K562 (cell line): ENCODE data around the gene ZNRF3. TPM values are rescaled to one million over a fixed set of nuclear protein-coding genes. Genes with fewer than 3 reads are reported as not detected.
"Not testable (repeated sequence)": the region's sequence is repeated elsewhere in the genome, so short reads cannot be mapped to it uniquely, and the experiment has no call there.

Experiments used
- ATAC-seq: fragments of 200-7000 bp; cut with Tn5 transposase; 3 replicates; pipeline ENCODE4 v1.9.1; 2020; ENCODE audit warnings: moderate library complexity
- BruUV-seq: library from RNA; stranded (reverse); fragments of 400-500 nt; replicated peaks from 2 replicates; lab custom pipeline; 2021; lab: Mats Ljungman, UMichigan
- CTCF ChIA-PET: fragments of 300-600 bp; formaldehyde crosslinking; extraction: SDS; loops from one replicate; lab custom pipeline; 2021; ENCODE audit warnings: low intra/inter-chr PET ratio; lab: Yijun Ruan, JAX
- POLR2A ChIA-PET: fragments of 300-600, 350-650 bp; sonication (Branson Sonifier 250); formaldehyde crosslinking; extraction: SDS; loops from one replicate; lab custom pipeline; 2021; ENCODE audit warnings: antibody characterized with exemption, inconsistent platforms; lab: Yijun Ruan, JAX
- DNase-seq, 4 experiments: peaks; one replicate each; pipeline versions ENCODE4 v3.0.0 to v3.0.0-alpha.2; 2011 to 2018; ENCODE audit warnings: low spot score in 3 of 4, mixed read lengths in 3 of 4; ENCODE audit errors: extremely low read depth in 1 of 4
- FAIRE-seq: peaks from 2 replicates; lab custom pipeline; 2011; peaks lifted over from hg19 to GRCh38; lab: Jason Lieb, UNC
- H2AFZ ChIP-seq: 2 replicates; pipeline ENCODE4 v1.6.0; 2011; ENCODE audit warnings: low read depth, low read length, control low read depth, inconsistent platforms
- H3K27ac ChIP-seq: fragments of 200-600 bp; 3 replicates; pipeline ENCODE4 v1.8.0; 2011; ENCODE audit warnings: low read depth, mild to moderate bottlenecking, control low read depth, inconsistent platforms, low read length, moderate library complexity, mixed read lengths; ENCODE audit errors: extremely low read depth
- H3K27me3 ChIP-seq, 2 experiments: fragments of 300-600 bp in 1 of 2; 2 replicates in 1 of 2; 3 replicates in 1 of 2; pipeline versions ENCODE4 v1.6.0 to v1.8.0; 2011; ENCODE audit warnings: inconsistent platforms in 2 of 2, low read length in 2 of 2, mild to moderate bottlenecking in 1 of 2, mixed read lengths in 1 of 2, moderate library complexity in 1 of 2; ENCODE audit not compliant: control insufficient read depth in 2 of 2, insufficient read depth in 2 of 2
- H3K36me3 ChIP-seq: fragments of 300-600 bp; 3 replicates; pipeline ENCODE4 v1.8.0; 2011; ENCODE audit warnings: mild to moderate bottlenecking, low read length, inconsistent platforms; ENCODE audit not compliant: control insufficient read depth, insufficient read depth
- H3K4me1 ChIP-seq, 2 experiments: fragments of 200-600 bp in 1 of 2; replicated peaks in 1 of 2; 2 replicates in 1 of 2; 3 replicates in 1 of 2; pipeline versions ENCODE4 v1.5.1 to v1.8.0; 2011; ENCODE audit warnings: inconsistent platforms in 2 of 2, low read length in 2 of 2, mild to moderate bottlenecking in 1 of 2, mixed read lengths in 1 of 2, moderate library complexity in 1 of 2; ENCODE audit not compliant: control insufficient read depth in 2 of 2, insufficient read depth in 2 of 2
- H3K4me2 ChIP-seq: 2 replicates; pipeline ENCODE4 v1.6.1; 2011; ENCODE audit warnings: low read length, control low read depth, inconsistent platforms, mixed read lengths; ENCODE audit not compliant: insufficient read depth
- H3K4me3 ChIP-seq: fragments of 200-600 bp; sonication (generic), shearing (Covaris generic); 2 replicates; pipeline ENCODE4 v1.5.1; 2016; ENCODE audit warnings: control low read depth, inconsistent platforms
- H3K79me2 ChIP-seq: fragments of 200-600 bp; 3 replicates; pipeline ENCODE4 v1.8.0; 2011; ENCODE audit warnings: low read length, inconsistent platforms; ENCODE audit not compliant: control insufficient read depth, insufficient read depth
- H3K9ac ChIP-seq, 2 experiments: 2 replicates each; pipeline versions ENCODE4 v1.6.0 to v1.6.1; 2011; ENCODE audit warnings: low read depth in 2 of 2, low read length in 2 of 2, control low read depth in 1 of 2, inconsistent platforms in 1 of 2, mild to moderate bottlenecking in 1 of 2, mixed read lengths in 1 of 2; ENCODE audit not compliant: insufficient read depth in 1 of 2
- H3K9me1 ChIP-seq: one replicate; pipeline ENCODE4 v1.6.0; 2011; ENCODE audit warnings: inconsistent platforms, mild to moderate bottlenecking, low read length, moderate library complexity; ENCODE audit not compliant: control insufficient read depth, insufficient read depth
- H3K9me3 ChIP-seq: replicated peaks from 2 replicates; pipeline ENCODE4 v1.5.1; 2011; ENCODE audit warnings: low read depth, low read length, inconsistent platforms; ENCODE audit not compliant: control insufficient read depth, insufficient read depth
- H4K20me1 ChIP-seq: replicated peaks from 2 replicates; pipeline ENCODE4 v1.6.1; 2011; ENCODE audit warnings: low read length, inconsistent platforms, mixed read lengths; ENCODE audit not compliant: control insufficient read depth, insufficient read depth
- CHD2 ChIP-seq: IDR thresholded peaks from 2 replicates; pipeline ENCODE4 v1.6.1; 2011; ENCODE audit warnings: low read depth, low read length
- KLF1 ChIP-seq: fragments of 450-650 bp; IDR thresholded peaks from 2 replicates; pipeline ENCODE4 v1.6.1; 2016; ENCODE audit warnings: missing genetic modification characterization, missing compliant biosample characterization
- MEIS2 ChIP-seq: fragments of 450-650 bp; IDR thresholded peaks from 2 replicates; pipeline ENCODE4 v1.6.1; 2014; ENCODE audit warnings: mild to moderate bottlenecking; ENCODE audit not compliant: partially characterized antibody
- PKNOX1 ChIP-seq: fragments of 450-650 bp; IDR thresholded peaks from 2 replicates; pipeline ENCODE4 v1.6.1; 2016
- ZFP30 ChIP-seq: fragments of 250-450 bp; sonication (Bioruptor Pico); IDR thresholded peaks from 2 replicates; pipeline ENCODE4 v1.8.0; 2022; ENCODE audit warnings: moderate library complexity, mild to moderate bottlenecking, inconsistent platforms, borderline replicate concordance
- WGBS: fragments of 100-300 bp; shearing (Covaris generic); methylation state at CpG from one replicate; pipeline ENCODE4 v1.1.6; 2016; ENCODE audit warnings: low coverage, mixed read lengths; ENCODE audit not compliant: insufficient coverage; ENCODE audit errors: missing lambda C conversion rate; 5-methylcytosine and 5-hydroxymethylcytosine counted together
- in situ Hi-C: fragments of 300-500 bp; cut with MboI; formaldehyde crosslinking; loops from 4 replicates; pipeline ENCODE4 v1.15.0; 2018; ENCODE audit warnings: inconsistent platforms, mixed read lengths
- intact Hi-C: fragments of 100-400 bp; cut with micrococcal nuclease; formaldehyde crosslinking; loops from 2 replicates; pipeline ENCODE4 v1.14.2; 2022
- polyA plus RNA-seq, 8 experiments: library from polyadenylated mRNA; depleted of rRNA in 4 of 8; stranded (reverse) in 5 of 8; unstranded in 3 of 8; fragments of >200 nt; fragmentation: Nextera tagmentation in 2 of 8; fragmentation: Illumina TruSeq in 1 of 8; extraction: Ambion mirVana in 2 of 8; extraction: Trizol in 1 of 8; gene quantifications; 2 replicates each; pipeline versions ENCODE4 v1.2.1 to v1.2.3, GENCODE V29; 2011 to 2014; ENCODE audit warnings: inconsistent platforms in 1 of 8, missing spikeins in 1 of 8
- total RNA-seq, 7 experiments: library from RNA; depleted of rRNA in 6 of 7; stranded (reverse); fragments of >200 nt in 6 of 7; fragmentation: Illumina TruSeq in 2 of 7; extraction: Trizol in 2 of 7; gene quantifications; 2 replicates each; pipeline versions ENCODE4 v1.2.1 to v1.2.3, GENCODE V29; 2011 to 2021; ENCODE audit warnings: low replicate concordance in 1 of 7

The ZNRF3 gene
- total and polyA plus RNA-seq, 9 of the 15 experiments (the other 6 are each of a cell fraction or from before 2014, with no cell fraction given), result 0.41 to 5.9 (median 1.7) TPM

- no peaks in the 10 kb centered on the region for H3K9me1 ChIP-seq
- no peaks in the 10 kb centered on the region for H3K36me3 ChIP-seq
- CTCF ChIA-PET, result no interaction called here
- FAIRE-seq (no peak), DNase-seq (no peak), ATAC-seq (no peak)
- H3K9ac ChIP-seq, result no peak overlapping the region
- POLR2A ChIA-PET, result no interaction called here
- TF ChIP-seq ZFP30 (CRISPR knock-in tag), result no peak
- no peak for TF ChIP-seq KLF1
- no peaks in the 10 kb centered on the region for H4K20me1 ChIP-seq
- BruUV-seq, result no TSS peak
- intact Hi-C loops (no loop called here), in situ Hi-C loops (no loop called here)
- no peaks in the 10 kb centered on the region for H3K79me2 ChIP-seq
- H2AFZ ChIP-seq, result no peak overlapping the region
- H3K9me3 ChIP-seq, result no peaks in the 10 kb centered on the region
- no peaks in the 10 kb centered on the region for H3K4me1 ChIP-seq
- no peak overlapping the region for H3K27ac ChIP-seq
- no peaks in the 10 kb centered on the region for H3K27me3 ChIP-seq
- 53% methylated on average over 3 of the region's 3 CpGs for WGBS
- no peak overlapping the region for H3K4me3 ChIP-seq
- H3K4me2 ChIP-seq, result no peak overlapping the region
Observed at GRCh38 chr22:28867191-28867590, 16.2 kb upstream of the ZNRF3 start.

- H4K20me1 ChIP-seq, H3K36me3 ChIP-seq, H3K9ac ChIP-seq, BruUV-seq, H3K27me3 ChIP-seq, H3K4me1 ChIP-seq, intact Hi-C loops, FAIRE-seq, H3K4me2 ChIP-seq, H3K27ac ChIP-seq, H3K9me3 ChIP-seq, H3K79me2 ChIP-seq, H3K9me1 ChIP-seq, H2AFZ ChIP-seq, H3K4me3 ChIP-seq, CTCF ChIA-PET, in situ Hi-C loops: not testable (repeated sequence)
- POLR2A ChIA-PET, result interaction anchor here (0.7 to 1.4 kb wide), 4 partner anchors 23 to 1315 kb away, joined by 3 to 4 read pairs (median 3); no protein-coding TSS in a partner anchor
- ATAC-seq (peak; percentile 67), DNase-seq (peak in 1 of 4 experiments; percentile 40)
- 21% methylated on average over 7 of the region's 8 CpGs for WGBS
- peak; percentile 62; the same call in 1 of the 2 replicates for TF ChIP-seq PKNOX1
- TF ChIP-seq CHD2, result peak; percentile 73; the same call in 1 of the 2 replicates
- peak; percentile 10 for TF ChIP-seq MEIS2
Observed at GRCh38 chr22:28868389-28868788, 15.0 kb upstream of the ZNRF3 start.
